Activated T-cell treated with anti-CD3 and anti-CD28 coated beads for 1 hour (primary cell): ENCODE measurements around the gene ZNF407.

Source experiments
- DNase-seq: peaks from one replicate; pipeline ENCODE4 v3.0.0-alpha.2; 2020; ENCODE audit warnings: low read depth

Gene ZNF407

DNA sequence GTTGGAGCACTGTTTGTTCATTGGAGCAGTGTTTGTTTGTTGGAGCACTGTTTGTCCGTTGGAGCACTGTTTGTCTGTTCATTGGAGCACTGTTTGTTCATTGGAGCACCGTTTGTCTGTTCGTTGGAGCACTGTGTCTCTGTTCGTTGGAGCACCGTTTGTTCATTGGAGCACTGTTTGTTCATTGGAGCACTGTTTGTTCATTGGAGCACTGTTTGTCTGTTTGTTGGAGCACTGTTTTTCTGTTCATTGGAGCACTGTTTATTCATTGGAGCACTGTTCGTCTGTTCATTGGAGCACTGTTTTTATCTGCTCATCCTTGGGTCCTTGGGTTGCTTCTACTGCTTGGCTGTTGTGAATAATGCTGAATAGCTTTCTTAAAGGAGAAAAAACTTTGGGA is 74.7 kb downstream of the ZNF407 start:
- no peak for DNase-seq

DNA sequence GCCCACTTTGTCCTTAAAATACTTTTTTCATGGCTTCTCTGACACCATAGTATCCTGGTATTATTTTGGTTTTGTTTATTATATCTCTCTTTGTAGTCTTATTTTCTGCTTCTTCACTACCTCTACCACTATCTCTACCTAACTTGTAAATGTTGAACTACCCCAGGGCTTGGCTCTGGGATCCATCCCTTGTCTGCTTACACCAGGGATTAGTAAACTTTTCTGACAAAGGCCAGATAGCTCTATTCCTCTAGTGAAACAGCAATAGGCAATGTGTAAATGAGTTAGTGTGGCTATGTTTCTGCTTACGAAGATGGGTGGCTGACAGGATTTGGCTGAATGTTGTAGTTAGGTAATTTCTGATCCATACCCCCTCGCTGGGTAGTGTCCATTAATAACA is 76.8 kb downstream of the ZNF407 start:
- no peak for DNase-seq

DNA sequence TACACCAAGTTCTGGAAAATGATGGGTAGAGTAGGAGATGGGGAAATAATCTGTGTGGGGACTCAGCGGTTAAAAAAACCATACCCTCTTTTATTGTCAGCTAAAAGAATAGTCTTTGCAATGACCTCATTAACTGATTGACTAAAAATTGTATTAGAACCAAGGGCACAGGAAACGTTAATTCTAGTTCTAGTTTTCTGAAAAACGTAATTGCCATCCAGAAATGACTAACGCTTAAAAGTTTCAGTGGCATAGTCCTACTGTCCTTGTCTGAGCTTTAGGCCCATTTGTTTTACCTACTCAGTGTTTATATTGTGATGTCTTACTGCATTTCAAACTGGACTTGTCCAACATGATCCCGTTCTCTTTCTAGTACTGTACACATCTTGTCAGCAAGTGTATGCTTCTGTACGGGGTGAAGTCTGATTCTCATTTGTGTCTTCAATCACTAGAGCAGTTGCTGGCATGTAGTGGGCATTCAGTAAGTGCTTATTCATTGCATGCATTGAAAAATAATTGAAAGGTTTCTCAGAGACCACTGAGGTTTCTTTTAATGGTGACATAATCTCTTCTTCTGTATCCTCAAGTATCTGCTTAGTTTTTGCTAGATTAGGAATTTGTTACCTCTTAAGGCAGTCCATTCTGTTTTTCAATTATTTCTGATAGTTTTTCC is 81.5 kb downstream of the ZNF407 start:
- DNase-seq: no peak

DNA sequence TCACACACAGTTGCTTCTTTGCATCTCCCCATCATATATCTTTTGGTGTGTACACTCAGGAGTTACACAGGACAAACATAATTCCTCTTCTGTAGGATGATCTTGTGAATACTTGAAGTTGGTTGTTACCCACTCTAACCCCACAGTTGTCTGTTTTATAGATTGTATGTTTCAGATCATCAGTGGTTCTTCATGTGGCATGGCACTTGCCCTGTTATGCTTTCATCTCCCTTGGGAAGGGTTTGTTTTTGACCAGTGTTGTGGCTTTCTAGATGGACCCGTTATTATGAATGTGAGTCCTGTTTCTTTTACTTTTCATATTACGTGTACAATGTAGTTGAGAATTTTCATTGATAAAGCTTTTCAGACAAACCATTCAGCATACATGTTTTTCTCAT is 82.0 kb downstream of the ZNF407 start:
- DNase-seq: no peak

DNA sequence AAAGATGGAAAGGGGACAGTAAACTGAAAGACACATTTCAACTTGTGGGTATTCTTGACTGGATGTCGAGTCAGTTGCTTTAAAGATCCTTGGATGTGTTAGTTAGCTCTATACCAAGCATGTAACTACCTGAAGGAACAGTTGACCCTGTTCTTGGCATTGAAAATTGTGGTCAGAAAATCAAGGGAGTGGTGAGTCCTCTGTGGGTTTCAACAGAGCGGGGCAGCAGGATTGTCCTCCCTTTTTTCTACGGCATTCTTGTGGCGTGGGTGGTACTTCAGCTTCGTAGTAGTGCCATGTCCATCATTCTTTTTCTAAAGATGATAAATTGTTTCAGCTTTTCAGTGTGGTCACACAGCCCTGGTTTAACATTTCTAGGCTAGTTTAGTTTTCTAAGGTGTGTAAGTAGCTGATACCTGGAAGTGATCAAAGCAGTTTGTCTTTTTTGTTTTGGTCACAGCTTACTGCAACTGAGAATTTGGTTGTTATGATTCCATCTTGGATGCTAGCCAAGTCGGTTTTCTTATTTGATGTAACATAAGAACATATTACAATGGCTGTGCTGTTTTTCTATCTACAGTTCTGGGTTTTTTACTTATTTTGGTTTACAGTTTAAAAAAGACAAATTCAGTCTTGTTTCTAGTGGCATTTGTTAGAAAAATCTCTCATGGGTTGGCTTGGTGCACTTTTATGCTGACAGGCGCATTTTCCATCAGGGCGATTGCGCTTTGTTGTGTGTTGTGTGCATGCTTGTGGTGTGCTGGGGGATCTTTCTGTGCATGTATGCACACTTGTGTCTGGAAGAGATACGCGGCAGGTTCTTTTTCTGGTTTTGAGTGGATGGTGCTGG is 84.7 kb downstream of the ZNF407 start:
- DNase-seq: no peak

DNA sequence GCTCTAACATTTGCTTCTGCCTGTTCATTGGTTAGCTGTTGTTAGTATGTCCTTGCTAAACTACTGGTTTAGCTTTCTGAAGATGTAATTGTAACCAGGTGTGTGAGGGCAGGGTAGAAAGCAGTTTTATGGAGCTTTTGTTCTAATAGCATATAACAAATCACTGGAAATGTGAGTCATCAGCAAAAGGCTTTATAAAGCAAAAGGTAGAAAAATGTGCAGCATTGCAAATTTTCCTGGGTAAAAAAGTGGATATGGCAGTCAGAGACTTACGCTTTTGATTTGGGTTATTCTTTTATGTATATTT is 85.3 kb downstream of the ZNF407 start:
- no peak for DNase-seq

DNA sequence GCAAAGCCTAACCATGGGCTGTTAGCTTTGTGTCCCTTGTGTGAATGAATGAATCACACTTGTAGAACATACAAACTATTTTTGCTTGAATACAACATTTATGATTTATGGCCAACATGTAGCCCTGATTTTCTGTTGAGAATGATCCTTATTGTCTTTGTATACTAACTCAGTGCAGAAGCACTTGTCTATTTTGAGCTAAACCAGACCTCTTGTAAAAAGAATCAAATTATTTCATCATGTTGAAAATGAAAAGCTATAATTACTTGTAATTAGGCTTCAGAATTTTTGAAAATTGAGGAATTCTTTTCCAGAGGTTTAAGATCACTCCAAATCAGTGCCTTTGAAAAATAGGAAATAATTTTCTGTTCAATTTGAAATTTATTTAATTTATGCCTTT is 85.9 kb downstream of the ZNF407 start:
- DNase-seq: no peak

DNA sequence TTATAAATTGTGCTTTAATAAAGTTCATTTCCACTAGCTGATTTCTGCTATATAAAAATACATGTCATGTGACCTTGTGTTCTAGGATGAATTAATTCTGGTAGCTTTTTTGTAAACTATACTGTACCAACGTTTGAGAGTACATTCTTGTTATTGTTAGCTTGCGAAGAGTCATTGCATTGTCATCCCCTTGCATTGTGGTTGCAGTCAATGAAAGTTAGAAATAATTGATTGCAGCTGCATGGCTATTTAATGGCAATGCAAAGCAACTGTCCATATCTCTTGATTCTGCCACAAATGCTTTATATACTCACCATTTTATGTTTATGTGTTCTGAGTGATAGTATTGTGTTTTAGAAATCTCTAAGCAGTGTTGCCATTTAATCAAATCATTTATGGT is 91.6 kb downstream of the ZNF407 start:
- DNase-seq: no peak

DNA sequence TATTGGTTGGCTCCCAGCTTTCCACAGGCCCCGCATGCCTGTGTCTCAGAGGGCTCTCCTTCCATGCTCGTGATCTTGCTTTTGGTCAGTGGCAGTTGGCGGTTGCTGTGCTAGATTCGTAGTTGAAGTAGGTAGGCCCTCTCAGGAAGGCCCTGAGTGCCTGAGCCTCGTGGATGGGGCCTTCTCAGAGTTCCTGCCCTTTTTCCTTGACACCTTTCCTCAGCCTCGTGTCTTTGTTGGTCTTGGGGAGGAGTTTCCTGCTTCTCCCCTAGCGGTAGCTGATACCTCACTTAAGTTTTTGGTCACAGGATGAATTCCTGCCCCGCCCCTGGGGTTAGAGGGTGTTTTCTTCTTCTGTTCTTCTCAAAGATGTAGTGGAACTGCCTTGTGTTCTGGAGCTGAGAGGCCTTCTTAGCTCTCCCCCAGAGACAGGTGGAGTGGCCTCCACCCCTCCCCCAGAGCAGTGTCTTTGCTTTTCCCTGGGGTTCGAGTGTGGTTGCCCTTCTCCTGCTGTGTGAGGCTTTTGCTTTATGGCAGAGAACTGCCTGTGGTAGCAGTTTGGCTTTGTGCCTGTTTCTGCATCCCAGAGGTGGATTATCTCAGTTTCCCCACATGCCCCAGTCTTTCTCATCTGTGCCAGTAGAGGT is 94.8 kb downstream of the ZNF407 start:
- no peak for DNase-seq

DNA sequence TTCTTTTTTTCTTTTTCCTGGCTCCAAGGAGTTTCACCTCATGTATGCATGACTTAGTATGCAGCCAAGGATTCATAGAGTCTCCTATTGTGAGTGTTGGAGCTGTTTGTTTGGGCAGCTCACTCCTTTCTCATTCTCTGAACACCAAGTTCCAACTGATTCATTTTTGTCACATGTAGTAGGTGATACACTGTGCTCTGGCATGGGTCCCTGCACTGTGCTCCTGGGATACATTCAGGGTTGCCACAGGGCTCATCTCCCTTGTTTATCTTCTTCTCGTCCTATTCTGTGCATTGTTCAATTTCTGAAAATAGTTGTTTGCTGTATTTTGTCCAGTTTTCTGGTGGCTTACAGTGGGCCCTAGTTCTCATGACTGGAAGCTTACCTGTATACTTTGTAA is 96.8 kb downstream of the ZNF407 start:
- DNase-seq: no peak

DNA sequence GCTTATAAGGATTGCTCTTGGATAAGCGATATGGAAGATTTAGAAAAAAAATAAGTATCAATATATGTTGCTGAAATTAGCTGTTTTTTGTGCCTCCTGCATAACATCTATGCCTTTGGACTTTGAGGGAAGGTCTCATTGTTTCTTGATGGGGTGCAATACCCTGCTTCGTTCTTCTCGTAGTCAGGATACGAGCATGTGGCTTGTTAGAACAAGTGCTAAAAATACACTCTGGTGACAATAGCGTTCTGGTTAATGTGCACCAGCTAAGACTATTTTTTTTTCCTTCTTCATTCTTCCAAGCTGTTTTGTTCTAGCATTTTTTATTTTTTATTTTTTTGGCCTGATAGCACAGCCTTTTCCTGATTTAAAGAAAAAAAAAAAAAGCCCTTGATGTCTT is 97.5 kb downstream of the ZNF407 start:
- DNase-seq: no peak

DNA sequence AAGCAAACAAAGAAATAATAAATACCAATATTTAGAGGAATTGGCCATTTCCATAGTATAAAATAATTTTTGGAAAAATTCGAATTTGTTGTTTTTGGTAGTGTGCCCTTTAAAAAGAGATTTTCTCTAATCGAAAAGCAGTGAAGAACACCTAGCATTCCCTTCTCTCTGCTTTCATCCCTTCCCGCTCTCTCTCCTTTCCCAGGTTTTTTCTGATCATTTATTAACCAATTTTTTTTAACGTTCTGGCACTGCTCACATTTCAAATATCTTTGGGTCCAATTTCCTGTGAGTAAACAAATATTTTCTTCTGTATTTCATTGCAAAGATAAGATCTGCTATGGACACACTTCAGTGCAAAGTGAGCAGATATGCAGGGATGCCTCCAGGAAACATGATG is 101.2 kb downstream of the ZNF407 start:
- no peak for DNase-seq

DNA sequence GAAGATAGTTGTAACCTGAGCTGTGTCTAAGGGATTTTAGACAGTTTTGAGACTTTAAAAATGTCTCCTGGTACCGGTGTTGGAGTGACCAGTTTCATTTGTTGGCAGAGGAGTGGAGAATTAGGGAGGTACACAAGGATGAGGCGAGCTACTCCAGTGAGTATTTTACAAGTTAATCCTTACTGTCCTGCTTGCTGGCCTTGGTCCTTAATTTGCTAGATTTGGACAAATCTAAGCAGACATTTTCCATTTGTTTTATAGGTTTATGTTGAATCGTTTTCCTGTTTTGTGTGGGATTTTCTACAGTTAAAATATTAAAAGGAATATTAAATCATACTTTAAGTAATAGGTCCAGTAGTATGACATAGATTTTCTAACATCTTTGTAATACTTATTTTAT is 101.8 kb downstream of the ZNF407 start:
- DNase-seq: no peak

DNA sequence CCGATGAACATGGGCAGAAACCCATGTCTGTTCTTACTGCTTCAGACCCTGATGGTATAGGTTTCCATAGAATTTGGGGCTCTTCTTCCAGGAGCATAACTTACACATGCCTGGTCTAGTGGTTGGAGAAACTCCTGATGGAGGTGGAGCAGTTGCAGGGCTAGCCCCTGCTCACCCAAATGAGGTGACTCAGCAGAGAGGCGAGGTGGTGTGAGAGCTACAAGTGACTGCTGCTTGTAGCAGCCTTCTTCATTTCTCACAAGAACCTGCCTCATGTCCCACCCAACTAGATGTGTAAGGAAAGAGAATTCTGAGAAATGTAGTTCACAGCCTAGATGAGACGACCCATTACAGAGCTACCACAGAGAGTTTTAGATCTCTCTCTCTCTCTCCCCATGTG is 105.3 kb downstream of the ZNF407 start:
- no peak for DNase-seq

DNA sequence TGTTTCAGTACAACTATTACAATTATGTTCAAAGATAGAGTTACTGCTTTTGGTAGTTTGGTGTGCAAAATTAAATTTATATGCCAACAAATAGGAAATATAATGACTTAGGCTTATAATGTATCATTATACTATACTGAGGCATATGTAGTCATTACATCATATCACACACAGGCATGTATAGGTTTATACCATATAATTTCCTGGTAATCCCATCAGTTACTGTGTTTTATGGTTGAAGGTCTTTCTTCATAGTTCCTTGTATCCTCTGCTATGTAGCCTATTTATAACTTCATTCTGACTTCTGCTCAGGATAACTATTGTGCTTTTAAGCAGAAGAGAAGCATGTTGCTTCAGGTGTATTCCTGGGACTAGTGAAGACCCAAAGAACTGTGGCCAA is 110.5 kb downstream of the ZNF407 start:
- DNase-seq: no peak

DNA sequence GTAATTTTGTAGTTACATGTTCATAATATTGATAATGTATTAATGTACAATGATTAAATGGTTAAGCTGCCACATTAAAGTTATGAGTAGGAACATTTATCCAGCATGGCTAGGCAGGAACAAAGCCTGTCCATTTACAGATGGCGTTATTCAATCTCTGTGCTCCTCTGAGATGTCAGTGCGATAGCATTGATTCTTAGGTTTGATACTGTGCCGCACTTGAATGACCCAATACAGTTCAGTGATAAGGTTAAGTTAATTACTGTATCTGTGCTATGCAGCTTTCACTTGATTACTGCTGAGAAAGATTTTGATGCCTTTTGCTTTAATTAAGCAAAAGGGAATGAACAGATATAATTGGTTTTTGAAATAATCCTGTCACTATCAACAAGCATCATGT is 111.8 kb downstream of the ZNF407 start:
- DNase-seq: no peak

DNA sequence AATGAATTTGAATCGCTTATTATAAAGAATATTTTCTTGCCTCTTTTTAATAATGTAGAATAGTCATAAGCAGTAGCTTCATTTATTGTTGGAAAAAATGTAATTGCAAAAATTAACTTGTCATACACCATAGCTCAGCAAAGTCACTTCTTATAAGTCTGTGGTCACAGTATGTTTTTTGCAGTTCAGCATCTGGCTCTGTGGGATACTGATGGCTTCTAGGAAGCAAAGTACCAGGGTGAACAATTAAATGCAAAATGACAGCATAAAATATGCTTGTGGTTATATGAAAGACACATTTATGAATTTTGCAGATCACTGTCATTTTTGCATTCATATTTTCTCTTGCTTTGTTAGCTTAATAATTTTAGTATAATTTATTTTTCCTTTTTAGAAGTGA is 116.5 kb downstream of the ZNF407 start:
- no peak for DNase-seq

DNA sequence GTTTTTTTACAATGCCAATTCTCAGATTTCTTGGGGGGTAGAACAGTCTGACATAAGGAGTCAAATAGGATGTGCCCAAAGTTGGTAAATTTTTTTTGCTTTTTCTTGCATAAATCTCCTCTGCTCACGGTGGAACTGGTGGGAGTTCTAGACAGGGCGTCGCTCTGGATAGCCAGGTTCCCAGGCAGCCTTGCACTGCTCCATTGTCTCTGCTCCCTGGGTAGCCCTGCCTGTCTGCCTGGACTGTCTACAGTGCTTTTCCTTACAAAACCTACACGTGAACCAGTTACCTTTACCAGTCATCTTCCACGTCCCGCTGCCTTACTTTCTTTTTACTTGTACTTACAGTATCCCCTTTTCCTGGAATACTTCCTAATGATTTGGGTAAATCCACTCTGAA is 117.1 kb downstream of the ZNF407 start:
- no peak for DNase-seq

DNA sequence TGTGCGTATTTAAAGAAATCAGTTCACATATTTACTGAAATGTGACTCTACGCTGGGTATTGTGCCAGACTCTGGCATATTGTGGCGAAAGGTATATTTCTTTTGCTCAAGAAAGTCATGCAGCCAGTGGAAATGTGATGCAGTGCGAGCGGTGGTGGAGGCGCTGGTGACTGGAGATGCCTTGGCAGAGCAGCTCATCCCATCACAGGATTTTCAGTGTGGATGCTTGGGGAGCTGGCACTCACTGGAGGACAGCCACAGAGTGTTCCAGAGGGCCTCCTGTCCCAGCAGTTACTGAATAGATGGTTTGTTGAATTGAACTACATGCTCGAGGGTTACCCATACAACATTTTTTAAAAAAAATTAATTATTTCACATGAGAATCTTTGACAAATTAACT is 117.6 kb downstream of the ZNF407 start:
- DNase-seq: no peak

DNA sequence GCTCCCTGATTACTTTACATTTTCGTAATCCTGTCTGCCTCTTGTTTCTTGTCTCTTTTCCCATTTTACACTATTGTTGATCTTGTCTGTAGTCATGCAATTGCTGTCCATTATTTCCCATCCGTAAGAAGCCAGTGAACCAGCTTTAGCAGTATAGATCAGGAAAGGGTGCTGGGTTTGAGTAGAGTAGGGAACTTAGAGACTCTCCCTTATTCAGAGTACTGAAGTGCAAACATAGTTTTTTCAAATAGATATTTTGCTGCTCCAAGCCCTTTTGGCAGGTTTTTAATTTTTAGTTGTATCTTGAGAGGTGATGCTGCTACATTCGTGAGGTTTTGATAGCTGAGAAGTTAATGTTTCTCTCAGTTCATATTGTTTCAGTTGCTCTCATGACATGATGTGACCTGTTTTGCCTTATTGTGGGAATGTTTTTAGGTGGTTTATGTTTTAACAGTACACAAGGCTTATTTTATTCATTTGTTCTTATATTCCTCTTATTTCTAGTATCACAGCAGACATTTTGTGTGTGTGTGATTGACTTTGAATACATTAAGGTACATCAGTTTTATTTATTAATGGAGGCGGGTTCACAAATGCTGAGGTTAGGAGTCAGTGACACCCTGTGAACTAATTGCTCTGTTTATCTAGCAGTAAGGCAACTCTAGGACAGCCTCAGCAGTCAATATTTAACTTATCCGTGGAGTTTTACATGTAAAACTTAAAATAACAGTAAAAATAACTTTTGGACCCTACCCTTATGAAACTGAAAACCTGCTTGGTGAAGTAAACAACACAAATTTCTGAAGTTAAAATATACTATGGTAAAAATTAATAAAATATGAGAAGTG is 118.4 kb downstream of the ZNF407 start:
- no peak for DNase-seq

DNA sequence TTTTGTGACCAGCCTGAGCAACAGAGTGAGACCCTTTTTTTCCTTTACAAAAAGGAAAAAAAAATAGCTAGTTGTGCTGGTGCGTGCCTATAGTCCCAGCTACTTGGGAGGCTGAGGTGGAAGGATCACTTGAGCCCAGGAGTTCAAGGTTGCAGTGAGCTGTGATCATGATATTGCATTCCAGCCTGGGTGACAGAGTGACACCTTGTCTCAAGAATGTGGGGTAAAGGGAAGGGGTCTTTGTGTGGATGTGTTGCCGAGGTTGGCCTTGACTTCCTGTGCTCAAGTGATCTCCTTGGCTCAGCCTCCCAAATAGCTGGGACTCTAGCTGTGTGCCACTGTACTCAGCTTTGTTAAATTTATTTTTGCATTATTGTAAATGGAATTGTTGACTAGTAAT is 120.6 kb downstream of the ZNF407 start:
- no peak for DNase-seq

DNA sequence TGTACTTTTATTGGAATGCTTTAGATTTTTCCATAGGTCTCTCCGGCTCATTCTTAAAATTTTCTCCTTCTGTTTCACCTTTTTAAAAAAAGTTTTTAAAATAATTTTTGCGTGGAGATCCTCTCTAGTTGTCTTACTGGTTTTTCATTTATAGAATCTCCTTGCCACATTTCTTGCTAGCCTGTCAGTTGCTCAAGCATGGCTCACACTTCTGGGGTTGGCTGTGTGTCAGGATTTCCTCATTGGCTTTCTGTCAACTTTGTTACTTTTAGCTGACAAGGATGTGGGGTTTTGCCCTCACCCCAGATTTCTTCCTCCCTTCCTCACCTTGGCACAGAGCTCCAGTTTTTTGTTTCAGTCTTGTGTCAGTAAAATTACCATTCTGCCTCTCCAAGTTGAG is 124.6 kb downstream of the ZNF407 start:
- no peak for DNase-seq

DNA sequence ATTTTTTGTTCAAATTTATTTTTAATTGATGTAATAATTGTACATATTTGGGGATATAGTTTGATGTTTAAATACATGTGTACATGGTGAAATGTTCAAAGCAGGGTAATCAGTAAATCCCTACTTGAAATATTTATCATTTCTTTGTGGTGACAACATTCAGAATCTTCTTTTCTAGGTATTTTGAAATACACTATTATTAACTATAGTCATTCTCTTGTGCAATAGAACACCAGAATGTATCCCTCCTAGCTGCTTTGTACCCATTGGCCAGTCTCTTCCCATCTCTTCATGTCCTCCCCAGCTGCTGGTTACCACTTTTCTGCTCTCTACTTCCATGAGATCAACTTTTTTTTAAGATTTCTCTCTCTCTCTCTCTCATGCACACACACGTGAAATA is 126.5 kb downstream of the ZNF407 start:
- DNase-seq: no peak
